Esophagus (tissue), 2 donors: ENCODE results near the gene ADAM8. TPM values are rescaled to one million over a fixed set of nuclear protein-coding genes. Genes with fewer than 3 reads are reported as not detected.

Source experiments
- H3K27ac ChIP-seq, 2 donors: one replicate each; pipeline ENCODE4 v1.5.1; 2013; ENCODE audit warnings: low read depth in 2 of 2, mild to moderate bottlenecking in 2 of 2, inconsistent platforms in 1 of 2, low read length in 1 of 2, moderate library complexity in 1 of 2
- H3K27me3 ChIP-seq, 2 donors: one replicate each; pipeline ENCODE4 v1.6.1; 2013; ENCODE audit warnings: low read length in 2 of 2, control low read depth in 1 of 2, mild to moderate bottlenecking in 1 of 2; ENCODE audit not compliant: insufficient read depth in 2 of 2, control insufficient read depth in 1 of 2
- H3K36me3 ChIP-seq, 2 donors: one replicate each; pipeline ENCODE4 v1.6.1; 2013; ENCODE audit warnings: low read length in 1 of 2; ENCODE audit not compliant: control insufficient read depth in 2 of 2, insufficient read depth in 2 of 2
- H3K4me1 ChIP-seq, 2 donors: one replicate each; pipeline ENCODE4 v1.6.1; 2013; ENCODE audit warnings: low read length in 1 of 2; ENCODE audit not compliant: control insufficient read depth in 2 of 2, insufficient read depth in 2 of 2
- H3K4me3 ChIP-seq, 2 donors: one replicate each; pipeline ENCODE4 v1.5.1; 2013; ENCODE audit warnings: low read length in 2 of 2, mild to moderate bottlenecking in 2 of 2, low read depth in 1 of 2, moderate library complexity in 1 of 2
- H3K9me3 ChIP-seq, 2 donors: one replicate each; pipeline ENCODE4 v1.6.1; 2013; ENCODE audit warnings: mild to moderate bottlenecking in 2 of 2, low read depth in 1 of 2, low read length in 1 of 2, moderate library complexity in 1 of 2; ENCODE audit not compliant: control insufficient read depth in 2 of 2, insufficient read depth in 1 of 2
- WGBS, 2 donors: extraction: QIAGEN DNeasy Blood & Tissue Kit; methylation state at CpG; one replicate each; pipeline ENCODE4 v1.1.7; 2013; 5-methylcytosine and 5-hydroxymethylcytosine counted together
- polyA plus RNA-seq, 2 donors: library from polyadenylated mRNA; stranded (reverse); fragments of 200-250 nt; gene quantifications; one replicate each; pipeline ENCODE4 v1.2.3, GENCODE V29; 2013
- donor health status: healthy with polysubstance abuse.
- donor health status: Bipolar disorder and iron deficiency.

ADAM8 gene
- polyA plus RNA-seq, 2 donors: 2.4 to 2.6 TPM

DNA sequence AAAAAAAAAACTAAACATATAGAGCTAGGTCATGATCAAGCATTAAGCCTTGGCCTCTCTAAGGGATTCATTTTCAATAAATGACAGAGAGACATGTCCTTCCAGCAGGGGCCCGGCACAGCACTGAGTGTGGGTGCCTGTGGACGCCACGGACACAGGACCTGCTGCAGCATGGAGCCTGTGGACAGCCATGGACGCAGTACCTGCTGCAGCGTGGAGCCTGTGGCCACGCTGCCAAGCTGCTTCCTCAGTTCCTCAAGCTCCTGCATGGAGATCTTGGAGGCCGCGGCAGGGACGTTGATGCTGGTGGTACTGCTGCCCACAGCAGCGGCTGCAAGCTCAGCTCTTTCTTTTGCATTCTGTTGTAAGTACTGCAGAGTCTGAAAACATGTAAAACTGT is 22.6 kb upstream of the ADAM8 start:
- Histone ChIP-seq H3K27me3 (no peaks in the 10 kb centered on the region), H3K27ac (no peak overlapping the region), H3K4me3 (no peak overlapping the region), H3K9me3 (no peaks in the 10 kb centered on the region), H3K36me3 (peaks cover 26 to 58% of the 10 kb centered on the region in 2 donors), H3K4me1 (peaks cover 0 to 12% of the 10 kb centered on the region in 2 donors)
- WGBS, 2 donors: 91 to 92% methylated on average over 10 of the region's 10 CpGs

GRCh38 chr10:133298466-133298865 is 21.8 kb upstream of the ADAM8 start:
- 93 to 94% methylated on average over 14 of the region's 14 CpGs for WGBS, 2 donors
- H3K9me3 ChIP-seq: no peaks in the 10 kb centered on the region
- H3K4me1 ChIP-seq: peaks cover 0 to 12% of the 10 kb centered on the region in 2 donors
- peaks cover 26 to 62% of the 10 kb centered on the region in 2 donors for H3K36me3 ChIP-seq
- H3K27ac ChIP-seq: no peak overlapping the region
- no peaks in the 10 kb centered on the region for H3K27me3 ChIP-seq
- no peak overlapping the region for H3K4me3 ChIP-seq

DNA sequence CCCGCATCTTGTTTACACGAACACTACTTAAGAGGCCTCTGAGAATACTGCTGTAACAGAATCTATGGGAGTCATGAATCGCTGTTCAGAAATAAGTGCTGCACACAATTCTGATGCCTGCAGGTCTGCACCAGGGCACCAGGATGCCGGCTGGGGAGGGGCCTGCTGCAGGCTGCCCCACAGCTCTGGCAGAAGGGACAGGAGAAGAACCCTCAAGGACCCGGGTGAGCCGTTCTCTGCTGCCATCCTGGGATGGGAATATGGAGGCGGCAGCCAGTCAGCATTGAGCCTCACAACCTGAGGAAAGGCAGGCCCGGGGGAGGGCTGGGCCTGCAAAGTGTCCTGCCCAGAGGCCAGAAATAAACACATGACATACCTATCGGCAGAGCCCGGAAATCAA is 20.8 kb upstream of the ADAM8 start:
- H3K36me3 ChIP-seq: peaks cover 33 to 64% of the 10 kb centered on the region in 2 donors
- 94 to 97% methylated on average over 10 of the region's 10 CpGs for WGBS, 2 donors
- H3K27me3 ChIP-seq: no peaks in the 10 kb centered on the region
- H3K9me3 ChIP-seq: no peaks in the 10 kb centered on the region
- H3K4me3 ChIP-seq: no peak overlapping the region
- no peak overlapping the region for H3K27ac ChIP-seq
- H3K4me1 ChIP-seq: peaks cover 0 to 7% of the 10 kb centered on the region in 2 donors

DNA sequence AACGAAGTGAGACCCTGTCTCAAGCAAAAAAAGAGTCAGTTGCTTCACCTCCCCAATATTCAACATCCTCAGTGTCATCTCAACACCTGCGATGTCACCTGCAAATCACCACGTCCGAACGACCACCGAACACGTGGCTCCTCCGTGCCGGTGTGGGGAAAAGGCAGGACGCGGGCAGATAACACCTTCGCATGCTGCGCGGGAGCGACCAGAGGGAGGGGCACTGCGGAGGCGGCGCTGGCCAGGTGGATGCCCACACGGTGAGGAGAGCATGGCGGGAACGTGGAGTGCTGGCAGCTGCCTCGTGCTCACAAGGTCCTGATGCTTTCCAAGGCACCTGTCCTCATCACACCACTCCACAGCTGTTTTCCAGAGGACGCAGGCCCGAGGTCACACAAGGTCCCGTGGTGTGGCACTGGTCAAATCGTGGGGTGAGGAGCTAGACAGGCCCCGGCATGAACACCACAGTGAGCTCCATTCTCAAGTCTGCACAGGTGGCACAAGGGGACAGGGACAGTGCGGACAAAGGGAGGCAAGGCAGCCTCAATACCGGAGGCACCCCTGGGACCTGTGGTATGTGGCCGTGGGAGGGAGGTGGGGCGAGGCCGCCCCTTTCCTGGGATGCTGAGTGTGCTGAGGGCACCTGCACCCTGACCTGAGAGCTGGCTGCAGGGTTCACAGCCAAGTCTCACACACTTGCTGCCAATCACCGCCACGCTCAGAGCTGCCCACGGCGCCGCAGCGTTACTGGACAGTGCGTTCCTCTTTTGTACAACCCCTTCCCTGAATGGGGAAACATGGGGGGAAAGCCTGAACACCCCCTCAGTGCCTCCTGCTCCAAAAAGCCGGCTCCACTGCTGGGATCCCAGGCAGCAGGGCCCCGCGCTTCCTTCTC is 19.0 kb upstream of the ADAM8 start:
- Histone ChIP-seq H3K9me3 (no peaks in the 10 kb centered on the region), H3K27me3 (no peaks in the 10 kb centered on the region), H3K36me3 (peaks cover 33 to 57% of the 10 kb centered on the region in 2 donors), H3K4me1 (peaks cover 0 to 3% of the 10 kb centered on the region in 2 donors), H3K27ac (no peak overlapping the region), H3K4me3 (no peak overlapping the region)
- WGBS, 2 donors: 94% methylated on average over 42 of the region's 42 CpGs

GRCh38 chr10:133294189-133294588 is 17.5 kb upstream of the ADAM8 start:
- 84 to 87% methylated on average over 15 of the region's 15 CpGs for WGBS, 2 donors
- H3K4me1 ChIP-seq: peaks cover 0 to 3% of the 10 kb centered on the region in 2 donors
- H3K36me3 ChIP-seq: peaks cover 32 to 61% of the 10 kb centered on the region in 2 donors
- H3K9me3 ChIP-seq: no peaks in the 10 kb centered on the region
- H3K27ac ChIP-seq: no peak overlapping the region
- H3K4me3 ChIP-seq: no peak overlapping the region
- no peaks in the 10 kb centered on the region for H3K27me3 ChIP-seq

- H3K4me1 ChIP-seq: peaks cover 0 to 3% of the 10 kb centered on the region in 2 donors
- H3K36me3 ChIP-seq: peaks cover 35 to 63% of the 10 kb centered on the region in 2 donors
- no peak overlapping the region for H3K4me3 ChIP-seq
- no peak overlapping the region for H3K27ac ChIP-seq
- no peaks in the 10 kb centered on the region for H3K27me3 ChIP-seq
- 92 to 96% methylated on average over 10 of the region's 10 CpGs for WGBS, 2 donors
- H3K9me3 ChIP-seq: no peaks in the 10 kb centered on the region
Observed at GRCh38 chr10:133293810-133294119, 17.1 kb upstream of the ADAM8 start.

- Histone ChIP-seq H3K27ac (no peak overlapping the region), H3K4me3 (no peak overlapping the region), H3K9me3 (no peaks in the 10 kb centered on the region), H3K4me1 (no peaks in the 10 kb centered on the region), H3K36me3 (peaks cover 34 to 63% of the 10 kb centered on the region in 2 donors), H3K27me3 (no peaks in the 10 kb centered on the region)
- WGBS, 2 donors: 86 to 92% methylated on average over 38 of the region's 38 CpGs
Observed at GRCh38 chr10:133292919-133293809, 16.5 kb upstream of the ADAM8 start.

GRCh38 chr10:133289761-133290160 is 13.1 kb upstream of the ADAM8 start:
- peaks cover 32 to 57% of the 10 kb centered on the region in 2 donors for H3K36me3 ChIP-seq
- no peaks in the 10 kb centered on the region for H3K9me3 ChIP-seq

GRCh38 chr10:133287832-133288500 is 11.3 kb upstream of the ADAM8 start:
- Histone ChIP-seq H3K9me3 (no peaks in the 10 kb centered on the region), H3K27ac (no peak overlapping the region), H3K4me1 (no peaks in the 10 kb centered on the region), H3K4me3 (no peak overlapping the region), H3K36me3 (peaks cover 27 to 66% of the 10 kb centered on the region in 2 donors), H3K27me3 (no peaks in the 10 kb centered on the region)
- WGBS, 2 donors: 94% methylated on average over 46 of the region's 46 CpGs

More at GRCh38 chr10:133289761-133290160, 13.1 kb upstream of the ADAM8 start:
- Histone ChIP-seq H3K27ac (no peak overlapping the region), H3K4me3 (no peak overlapping the region), H3K4me1 (no peaks in the 10 kb centered on the region), H3K27me3 (no peaks in the 10 kb centered on the region)
- WGBS, 2 donors: 93 to 97% methylated on average over 24 of the region's 24 CpGs
